ENCODE data around the gene CEP192.
A peak's percentile ranks its signal among the peaks of the same experiment; 100 is the strongest.
"Not testable (repeated sequence)": the region's sequence is repeated elsewhere in the genome, so short reads cannot be mapped to it uniquely, and the experiment has no call there.

CEP192 gene

DNA sequence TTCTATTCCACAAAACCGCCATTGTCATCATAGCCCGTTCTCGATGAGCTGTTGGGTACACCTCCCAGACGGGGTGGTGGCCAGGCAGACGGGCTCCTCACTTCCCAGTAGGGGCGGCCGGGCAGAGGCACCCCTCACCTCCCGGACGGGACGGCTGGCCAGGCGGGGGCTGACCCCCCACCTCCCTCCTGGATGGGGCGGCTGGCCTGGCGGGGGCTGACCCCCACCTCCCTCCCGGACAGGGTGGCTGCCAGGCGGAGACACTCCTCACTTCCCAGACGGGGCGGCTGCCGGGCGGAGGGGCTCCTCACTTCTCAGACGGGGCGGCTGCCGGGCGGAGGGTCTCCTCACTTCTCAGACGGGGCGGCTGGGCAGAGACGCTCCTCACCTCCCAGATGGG is 106.9 kb downstream of the CEP192 start:
- DNase-seq (ENCODE audit: low read depth, low spot score): not testable (repeated sequence)

DNA sequence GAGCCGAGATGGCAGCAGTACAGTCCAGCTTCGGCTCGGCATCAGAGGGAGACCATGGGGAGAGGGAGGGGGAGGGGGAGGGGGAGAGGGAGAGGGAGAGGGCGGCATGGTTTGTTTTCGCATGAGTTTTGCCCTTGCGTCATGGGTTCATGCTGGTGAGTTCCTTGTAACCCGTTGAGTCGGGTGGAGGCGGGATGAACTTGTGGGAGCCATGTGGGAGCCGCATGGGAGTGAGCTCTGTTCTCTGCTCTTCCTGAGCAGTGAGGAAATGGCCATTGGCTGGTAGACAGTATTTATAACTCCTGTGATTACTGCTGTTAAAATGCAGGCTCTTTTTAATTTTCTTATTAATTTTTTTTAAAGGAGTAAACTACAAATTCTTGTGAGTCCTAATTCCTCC is 108.0 kb downstream of the CEP192 start:
- no peak for DNase-seq (ENCODE audit: low read depth, low spot score)

DNA sequence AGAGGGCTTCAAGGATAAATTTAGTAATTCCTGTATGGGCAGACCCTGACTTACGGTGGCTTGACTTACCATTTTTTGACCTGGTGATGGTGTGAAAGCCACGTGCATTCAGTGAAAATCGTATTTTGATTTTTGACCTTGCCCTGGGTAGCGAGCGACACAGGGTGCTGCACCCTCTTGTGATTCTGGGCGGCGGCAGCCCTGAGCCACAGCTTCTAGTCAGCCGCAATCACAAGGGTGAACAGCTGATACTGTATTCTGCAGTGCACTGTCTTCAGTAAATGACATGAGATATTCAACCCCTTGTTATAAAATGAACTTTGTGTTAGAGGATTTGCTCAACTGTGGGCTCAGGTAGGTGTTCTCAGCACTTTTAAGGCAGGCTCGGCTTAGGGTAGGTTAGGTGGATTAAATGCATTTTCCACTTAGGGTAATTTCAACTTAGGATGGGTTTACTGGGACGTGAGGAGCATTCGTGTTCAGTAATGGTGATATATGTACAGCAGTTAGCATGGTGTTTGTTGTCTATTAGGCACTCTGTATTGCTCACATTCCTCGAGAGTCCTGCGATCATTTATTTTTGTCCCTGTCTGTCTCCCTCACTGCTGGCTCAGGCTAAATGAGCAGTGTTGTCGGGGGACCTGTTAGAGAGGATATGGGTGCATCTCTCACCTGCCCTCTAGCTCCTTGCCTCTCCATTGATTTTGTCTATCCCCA is 109.9 kb downstream of the CEP192 start:
- DNase-seq (ENCODE audit: low read depth, low spot score): no peak

DNA sequence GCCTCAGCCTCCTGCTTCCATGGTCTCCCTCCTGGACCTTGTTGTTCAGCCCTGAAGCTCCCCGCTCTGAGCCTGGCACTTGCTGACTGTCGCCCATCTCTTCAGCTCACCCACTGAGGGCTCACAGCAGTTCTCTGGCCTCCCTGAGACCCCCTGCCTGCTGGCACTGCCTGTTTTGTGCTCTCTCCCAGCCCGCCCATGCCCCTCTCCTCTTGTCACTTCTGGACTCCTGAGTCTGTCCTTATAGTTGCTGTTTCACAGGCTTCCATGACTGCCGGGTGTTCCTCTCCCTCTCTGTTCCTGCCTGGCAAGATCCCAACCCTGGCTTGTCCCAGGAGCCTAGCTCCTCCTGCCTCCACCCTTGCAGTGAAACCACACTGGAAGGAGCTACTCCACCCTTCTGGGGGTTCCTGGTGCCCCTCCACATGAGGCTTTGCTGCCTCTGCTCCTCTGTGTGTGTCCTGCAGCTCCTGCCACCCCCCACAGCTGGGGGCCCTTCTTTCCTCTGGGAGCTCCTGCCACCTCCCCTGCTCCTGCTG is 110.6 kb downstream of the CEP192 start:
- DNase-seq (ENCODE audit: low read depth, low spot score): no peak

DNA sequence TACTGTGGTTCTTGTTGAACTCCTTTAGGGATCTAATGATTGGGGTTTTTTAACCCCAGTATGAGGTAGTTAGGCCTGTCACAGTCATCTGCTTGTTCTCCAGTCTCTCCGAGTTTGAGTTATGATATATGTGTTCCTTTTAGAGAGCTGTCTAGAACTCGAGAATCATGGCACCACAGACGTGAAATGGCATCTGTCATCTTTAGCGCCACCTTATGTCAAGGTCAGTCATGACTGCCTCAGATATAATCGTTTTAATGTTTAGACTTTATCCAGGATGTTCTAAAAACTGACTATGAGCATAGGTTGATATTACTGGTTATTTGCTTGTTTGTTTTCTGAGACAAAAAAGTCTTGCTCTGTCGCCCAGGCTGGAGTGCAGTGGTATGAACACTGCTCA is 112.2 kb downstream of the CEP192 start:
- no peak for DNase-seq (ENCODE audit: low read depth, low spot score)

DNA sequence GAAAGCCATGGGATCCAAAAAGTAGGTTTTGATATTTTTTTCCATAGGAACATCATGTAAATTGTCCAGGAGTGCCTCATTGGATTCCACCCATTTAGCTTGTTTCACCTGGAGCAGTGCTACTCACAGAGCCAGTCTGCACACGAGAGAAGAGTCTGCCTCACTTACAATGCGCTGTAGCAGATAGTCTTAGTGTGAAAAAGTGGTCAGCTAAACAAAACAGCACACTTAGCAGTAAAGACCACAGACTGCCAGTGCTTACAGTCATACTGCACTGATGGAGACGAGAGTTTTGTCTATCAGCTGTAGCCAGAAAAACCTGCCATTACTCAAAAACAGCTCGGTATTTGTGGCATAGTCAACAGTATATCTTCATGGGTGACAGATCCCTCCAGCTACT is 113.9 kb downstream of the CEP192 start:
- DNase-seq (ENCODE audit: low read depth, low spot score): no peak

DNA sequence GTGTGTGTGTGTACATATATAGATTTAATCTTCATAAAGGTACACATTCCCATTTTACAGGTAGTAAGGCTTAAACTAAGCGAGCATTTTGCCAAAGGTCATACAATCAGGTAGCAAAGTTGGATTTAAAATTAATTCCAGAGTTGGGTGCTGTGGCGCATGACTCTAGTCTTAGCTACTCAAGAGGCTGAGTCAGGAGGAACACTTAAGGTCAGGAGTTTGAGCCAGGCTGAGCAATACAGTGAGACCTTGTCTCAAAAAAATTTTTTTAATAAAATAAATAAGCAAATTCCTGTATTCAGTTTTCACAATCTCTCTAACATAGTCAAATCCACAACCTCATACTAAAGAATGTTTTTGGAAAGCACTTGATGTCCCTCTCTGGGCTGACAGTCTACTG is 115.9 kb downstream of the CEP192 start:
- no peak for DNase-seq (ENCODE audit: low read depth, low spot score)

DNA sequence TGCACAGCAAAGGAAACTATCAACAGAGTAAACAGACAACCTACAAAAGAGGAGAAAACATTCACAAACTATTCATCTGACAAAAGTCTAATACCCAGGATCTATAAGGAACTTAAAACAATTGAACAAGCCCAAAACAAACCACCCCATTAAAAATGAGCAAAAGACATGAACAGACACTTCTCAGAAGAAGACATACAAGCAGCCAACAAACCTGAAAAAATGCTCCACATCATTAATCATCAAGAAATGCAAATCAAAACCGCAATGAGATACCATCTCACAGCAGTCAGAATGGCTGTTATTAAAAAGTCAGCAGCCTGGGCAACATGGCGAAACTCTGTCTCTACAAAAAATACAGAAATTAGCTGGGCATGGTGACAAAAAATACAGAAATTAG is 117.2 kb downstream of the CEP192 start:
- no peak for DNase-seq (ENCODE audit: low read depth, low spot score)

DNA sequence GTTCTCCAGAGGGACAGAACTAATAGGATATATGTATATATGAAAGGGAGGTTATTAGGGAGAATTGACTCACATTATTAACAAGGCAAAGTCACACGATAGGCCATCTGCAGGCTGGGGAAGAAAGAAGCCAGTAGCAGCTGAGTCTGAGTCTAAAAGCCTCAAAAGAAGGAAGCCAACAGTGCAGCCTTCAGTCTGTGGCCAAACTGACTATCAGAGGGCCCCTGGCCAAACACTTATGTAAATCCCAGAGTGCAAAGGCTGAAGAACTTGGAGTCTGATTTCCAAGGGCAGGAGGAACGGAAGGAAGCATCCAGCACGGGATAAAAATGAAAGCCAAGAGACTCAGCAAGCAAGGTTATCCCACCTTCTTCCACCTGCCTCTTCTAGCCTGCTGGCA is 119.4 kb downstream of the CEP192 start:
- no peak for DNase-seq (ENCODE audit: low read depth, low spot score)

DNA sequence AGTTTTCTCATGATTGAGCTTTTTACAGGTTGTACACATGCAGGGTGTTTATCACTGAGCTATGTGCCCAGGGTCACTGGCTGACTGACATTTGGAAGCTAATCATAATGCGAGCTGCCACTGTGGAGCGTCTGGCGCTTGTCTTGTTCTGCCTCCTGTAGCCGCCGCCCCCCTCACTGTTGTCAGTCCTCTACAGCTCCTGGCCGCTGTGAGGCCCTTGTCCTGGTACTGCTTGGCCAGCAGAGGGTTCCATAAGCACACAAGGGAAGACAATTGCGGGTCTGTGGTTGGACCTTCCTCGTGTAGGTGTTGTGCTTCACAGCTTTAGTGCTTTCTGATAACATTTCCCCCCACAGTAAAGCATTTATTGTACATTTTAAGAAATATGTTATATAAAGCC is 121.8 kb downstream of the CEP192 start:
- peak; percentile 23 for DNase-seq (ENCODE audit: low read depth, low spot score)

DNA sequence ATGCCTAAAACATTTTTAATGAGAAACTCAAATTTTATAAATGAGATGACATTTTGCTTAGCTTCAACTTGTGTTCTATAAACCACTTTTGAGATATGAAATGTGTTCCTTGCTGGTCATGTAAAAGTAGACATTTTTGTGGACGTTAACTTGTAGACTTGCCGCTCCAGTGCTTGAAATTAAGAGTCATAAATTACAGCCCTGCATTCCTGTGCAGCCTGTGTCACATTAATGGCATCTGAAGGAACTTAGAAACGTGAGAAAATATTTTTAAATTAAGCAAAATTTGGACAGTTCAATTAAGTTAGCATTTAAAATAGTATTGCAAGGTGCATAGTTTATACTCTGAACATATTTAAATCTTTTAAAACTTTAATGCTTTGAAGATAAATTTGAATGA is 129.1 kb downstream of the CEP192 start:
- DNase-seq (ENCODE audit: low read depth, low spot score): no peak

DNA sequence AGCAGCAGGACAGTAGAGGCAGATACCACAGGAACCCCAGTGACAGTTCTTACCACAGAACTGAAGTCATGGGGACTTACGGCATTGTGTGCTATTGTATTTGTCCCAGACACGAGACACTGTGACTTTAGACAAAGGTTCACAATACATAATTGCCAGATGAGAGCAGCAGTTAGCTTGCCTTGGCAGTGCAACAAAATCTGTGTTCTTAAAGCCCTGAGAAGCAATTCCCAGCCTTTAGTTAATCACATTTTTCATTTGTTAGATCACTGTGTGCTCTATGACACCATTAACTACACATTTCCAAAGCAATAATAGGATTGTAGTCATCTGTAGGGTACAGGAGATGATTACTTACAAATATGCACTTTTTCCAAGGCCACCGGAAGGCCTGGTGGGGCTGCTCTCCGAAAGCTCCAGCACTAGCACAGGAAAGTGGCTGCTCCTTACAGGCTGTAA is 129.8 kb downstream of the CEP192 start:
- DNase-seq (ENCODE audit: low read depth, low spot score): no peak

DNA sequence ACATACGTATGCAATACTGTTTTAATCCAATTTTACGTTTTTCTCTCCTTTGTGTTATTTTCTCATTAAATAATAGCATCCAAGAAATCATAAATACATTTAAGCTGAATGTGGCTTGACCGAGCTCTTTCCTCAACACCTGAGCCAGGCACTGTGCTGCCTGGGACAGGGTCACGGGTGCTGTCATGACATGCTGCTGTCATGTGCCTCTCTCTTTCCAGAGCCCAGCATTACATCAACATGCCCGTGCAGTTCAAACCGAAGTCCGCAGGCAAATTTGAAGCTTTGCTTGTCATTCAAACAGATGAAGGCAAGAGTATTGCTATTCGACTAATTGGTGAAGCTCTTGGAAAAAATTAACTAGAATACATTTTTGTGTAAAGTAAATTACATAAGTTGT is 133.2 kb downstream of the CEP192 start:
- no peak for DNase-seq (ENCODE audit: low read depth, low spot score)

DNA sequence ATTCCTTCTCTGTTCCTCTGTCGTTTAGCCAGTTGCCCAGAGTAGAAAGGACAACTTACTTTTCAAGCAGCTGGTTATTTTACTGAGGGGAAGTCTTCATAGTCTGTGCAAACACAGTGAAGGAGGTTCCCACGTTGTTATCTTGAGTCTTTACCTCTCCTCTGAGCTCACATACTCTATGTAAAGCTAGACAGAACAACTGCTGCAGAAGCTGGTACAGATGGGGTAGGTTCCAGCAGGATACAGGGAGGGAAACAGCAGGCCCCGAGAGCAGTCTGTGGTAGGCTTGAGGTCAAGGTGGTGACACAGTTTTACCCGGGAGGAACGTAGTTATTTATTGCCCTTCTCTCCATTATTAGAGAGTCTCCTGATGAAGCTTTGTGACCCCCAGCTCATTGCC is 134.0 kb downstream of the CEP192 start:
- DNase-seq (ENCODE audit: low read depth, low spot score): no peak

DNA sequence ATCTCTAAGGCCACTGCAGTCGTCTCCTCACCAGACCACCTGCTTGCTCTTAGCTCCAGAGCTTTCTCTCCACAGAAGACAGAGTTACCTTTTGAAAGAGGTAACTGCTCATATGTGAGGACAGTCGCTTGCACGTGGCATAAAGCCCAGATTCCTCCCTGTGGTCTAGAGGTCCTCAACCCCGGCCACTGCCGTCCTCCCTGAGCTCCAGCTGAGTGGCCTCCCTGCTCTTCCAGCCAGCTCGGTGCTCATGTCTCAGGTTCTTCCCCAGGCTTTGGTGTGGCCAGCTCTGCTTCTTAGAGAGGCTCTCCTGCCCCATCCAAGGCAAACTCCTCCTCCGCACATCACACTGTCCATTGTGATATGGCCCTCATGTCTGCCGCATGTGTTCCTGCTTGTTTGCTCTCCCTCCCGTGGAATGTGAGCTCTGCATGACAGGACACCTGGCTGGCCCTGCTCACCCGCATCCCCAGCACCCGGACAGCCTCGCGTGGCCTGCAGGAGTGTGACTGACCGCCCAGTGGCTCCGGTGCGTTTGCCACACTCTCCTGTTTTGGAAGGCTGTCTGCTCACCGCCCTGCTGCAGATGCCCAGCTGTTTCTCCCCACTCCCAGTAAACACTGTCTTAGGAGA is 135.9 kb downstream of the CEP192 start:
- DNase-seq (ENCODE audit: low read depth, low spot score): no peak

DNA sequence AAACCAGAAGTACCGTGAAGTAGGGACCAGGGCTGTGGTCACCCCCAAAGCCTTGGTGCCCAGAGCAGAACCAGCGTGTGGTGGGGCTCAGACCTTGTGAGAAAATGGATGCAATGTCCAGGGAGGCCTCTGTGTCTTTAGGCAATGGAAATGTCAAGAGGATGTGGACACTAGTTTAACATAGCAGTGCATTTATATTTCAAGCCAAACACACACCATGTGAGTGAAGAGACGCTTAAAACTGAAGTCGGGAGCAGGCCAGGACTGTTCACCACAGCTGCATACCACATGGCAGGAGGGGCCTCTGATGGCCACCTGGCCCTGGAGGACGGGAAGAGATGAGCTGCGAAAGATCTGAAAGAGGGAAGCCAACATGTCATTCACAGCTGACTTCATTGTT is 140.1 kb downstream of the CEP192 start:
- DNase-seq (ENCODE audit: low read depth, low spot score): no peak

DNA sequence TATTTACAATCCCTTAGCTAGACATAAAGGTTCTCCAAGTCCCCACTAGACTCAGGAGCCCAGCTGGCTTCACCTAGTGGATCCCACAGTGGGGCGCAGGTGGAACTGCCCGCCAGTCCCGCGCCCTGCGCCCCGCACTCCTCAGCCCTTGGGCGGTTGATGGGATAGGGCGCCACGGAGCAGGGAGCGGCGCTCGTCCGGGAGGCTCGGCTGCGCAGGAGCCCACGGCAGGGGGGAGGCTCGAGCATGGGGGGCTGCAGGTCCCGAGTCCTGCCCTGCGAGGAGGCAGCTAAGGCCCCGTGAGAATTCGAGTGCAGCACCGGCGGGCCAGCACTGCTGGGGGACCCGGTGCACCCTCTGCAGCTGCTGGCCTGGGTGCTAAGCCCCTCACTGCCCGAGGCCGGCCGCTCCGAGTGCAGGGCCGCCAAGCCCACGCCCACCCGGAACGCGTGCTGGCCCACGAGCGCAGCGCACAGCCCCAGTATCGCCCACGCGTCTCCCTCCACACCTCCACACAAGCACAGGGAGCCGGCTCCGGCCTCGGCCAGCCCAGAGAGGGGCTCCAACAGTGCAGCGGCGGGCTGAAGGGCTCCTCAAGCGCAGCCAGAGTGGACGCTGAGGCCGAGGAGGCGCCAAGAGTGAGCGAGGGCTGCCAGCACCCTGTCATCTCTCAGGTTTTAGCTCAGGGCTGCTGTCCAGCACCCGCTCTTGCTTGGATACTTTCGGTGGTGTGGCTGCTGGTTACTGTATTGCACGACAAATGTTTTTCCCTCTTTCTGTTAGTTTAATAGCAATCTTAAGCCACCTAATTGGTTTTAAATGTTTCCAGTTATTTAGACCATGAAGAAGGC is 143.6 kb downstream of the CEP192 start:
- no peak for DNase-seq (ENCODE audit: low read depth, low spot score)

DNA sequence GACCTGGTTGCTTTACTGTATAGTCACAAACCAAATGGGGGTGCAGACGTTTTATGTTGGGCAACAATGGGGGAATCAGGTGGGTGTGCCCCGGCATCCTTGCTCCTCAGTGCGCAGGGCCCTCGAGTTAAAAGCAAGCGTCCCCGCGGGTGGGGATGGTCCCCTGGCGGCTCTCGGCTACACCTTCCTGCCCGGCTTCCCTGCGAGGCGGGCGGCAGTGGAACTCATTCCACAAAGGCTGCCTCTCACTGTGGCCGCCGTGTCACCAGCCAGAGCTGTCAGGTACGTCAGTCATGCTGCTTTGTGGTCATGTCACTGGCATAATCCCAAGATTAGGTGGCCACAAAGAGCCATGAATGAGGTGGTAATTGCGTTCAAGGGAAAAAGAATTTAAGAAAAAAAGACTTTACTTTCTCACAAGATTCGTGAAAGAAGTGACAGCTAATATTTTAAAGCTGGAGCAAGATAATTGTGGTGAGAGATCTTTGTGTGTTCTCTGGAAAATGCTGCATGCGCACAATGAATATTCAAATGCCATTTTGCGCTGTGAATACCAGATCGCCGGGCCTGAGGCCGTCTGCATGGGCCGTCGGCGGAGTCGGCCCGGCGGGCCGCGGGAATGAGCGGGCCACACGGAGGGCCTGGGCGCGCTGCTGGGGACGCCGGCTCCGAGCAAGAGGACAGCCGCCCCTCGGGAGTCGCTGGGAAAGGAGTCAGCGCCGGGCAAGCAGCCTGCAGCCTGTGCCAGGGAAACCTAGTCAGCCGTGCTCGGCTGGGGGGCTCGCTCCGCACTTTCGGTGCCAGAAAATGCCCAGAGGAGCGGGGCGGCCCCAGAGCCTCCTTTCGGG is 145.1 kb downstream of the CEP192 start:
- no peak for DNase-seq (ENCODE audit: low read depth, low spot score)

DNA sequence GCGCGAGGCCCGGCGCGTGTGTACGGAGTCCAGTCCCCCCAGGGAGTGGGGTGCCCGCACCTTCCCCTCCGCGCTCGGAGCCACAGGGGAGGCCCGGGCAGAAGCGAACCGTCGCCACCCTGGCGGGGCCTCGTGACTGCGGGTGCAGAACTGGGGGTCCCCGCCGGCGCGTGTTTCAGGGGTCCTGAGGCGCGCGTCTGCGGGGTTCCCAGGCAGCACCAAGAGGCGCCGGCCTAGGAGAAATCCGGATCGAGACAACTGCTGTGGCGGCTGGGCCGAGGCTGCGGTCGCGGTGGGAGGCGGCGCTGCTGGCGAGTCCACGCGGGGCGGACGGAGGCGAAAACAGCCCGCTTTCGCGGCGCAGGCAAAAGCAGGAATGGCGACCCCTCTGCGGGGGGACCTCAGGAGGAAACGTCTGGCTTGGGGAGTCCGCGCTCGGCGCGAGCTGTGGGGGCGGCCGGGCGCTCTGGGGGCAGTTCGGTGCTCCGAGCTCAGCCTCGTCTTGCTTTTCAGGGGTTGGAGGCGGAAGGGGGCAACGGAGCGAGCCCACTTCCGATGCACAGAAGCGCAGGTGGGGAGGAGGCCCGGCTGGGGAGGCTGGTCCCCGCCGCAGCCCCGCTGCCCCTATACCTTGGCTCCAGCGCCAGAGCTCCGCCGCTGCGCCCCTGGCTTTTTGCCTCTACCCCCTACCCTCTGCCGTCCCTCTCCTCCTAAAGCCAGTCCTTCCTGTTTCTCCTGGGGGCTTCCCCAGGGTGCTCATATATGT is 145.9 kb downstream of the CEP192 start:
- DNase-seq (ENCODE audit: low read depth, low spot score): no peak

DNA sequence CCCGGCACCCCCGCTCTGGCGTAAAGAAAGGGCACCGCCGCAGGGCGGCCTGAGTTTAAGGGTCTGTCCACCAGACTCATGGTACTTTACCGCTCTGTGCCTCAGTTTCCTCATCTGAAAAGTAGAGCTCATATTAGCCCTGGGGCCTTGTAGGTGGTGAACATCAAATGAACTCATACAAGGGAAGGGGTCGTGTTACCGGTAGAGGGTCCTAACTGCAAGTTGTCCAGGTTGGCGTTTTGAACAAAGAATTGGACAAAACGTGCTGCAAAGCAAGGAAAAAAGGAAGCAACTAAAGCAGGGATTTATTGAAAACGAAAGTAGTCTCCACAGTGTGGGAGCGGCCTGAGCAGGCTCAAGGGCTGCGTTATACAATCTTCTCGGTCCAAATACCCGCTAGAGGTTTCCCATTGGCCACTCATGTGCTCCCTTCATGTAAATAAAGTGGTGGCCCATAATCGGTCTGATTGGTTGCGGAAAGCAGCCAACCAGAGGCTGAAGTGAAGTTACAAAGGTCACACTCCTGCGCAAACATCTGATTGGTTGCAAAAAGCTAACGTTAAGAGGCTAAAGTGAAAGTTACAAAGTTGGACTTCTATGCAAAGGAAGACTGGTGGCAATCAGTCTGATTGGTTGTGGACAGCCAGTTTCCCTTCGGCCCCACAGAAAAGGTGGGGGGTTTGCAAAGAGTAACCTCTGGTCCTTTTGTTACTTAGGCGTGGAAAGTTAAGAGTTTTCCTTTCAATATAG is 146.7 kb downstream of the CEP192 start:
- no peak for DNase-seq (ENCODE audit: low read depth, low spot score)

All from smooth muscle cell of the brain vasculature (primary cell).